ENCODE measurements around the gene PEMT.
"Not testable (repeated sequence)": the region's sequence is repeated elsewhere in the genome, so short reads cannot be mapped to it uniquely, and the experiment has no call there.

The PEMT gene

GRCh38 chr17:17591355-17592298 is at the start of gene PEMT:
Gene PEMT (minus strand): TSS chr17:17591708. CDS start chr17:17591626, 82 bp downstream.
- peak; percentile 80 to 86 (median 85) for DNase-seq (ENCODE audit: low read depth in 3 of 3, low spot score in 1 of 3)

GRCh38 chr17:17639661-17640270 is 48.3 kb upstream of the PEMT start:
- DNase-seq (ENCODE audit: low read depth in 3 of 3, low spot score in 1 of 3) = not testable (repeated sequence)

GRCh38 chr17:17638467-17638866 is 47.0 kb upstream of the PEMT start:
- DNase-seq (ENCODE audit: low read depth in 3 of 3, low spot score in 1 of 3) = no peak

GRCh38 chr17:17636272-17636885 is 44.9 kb upstream of the PEMT start:
- no peak for DNase-seq (ENCODE audit: low read depth in 3 of 3, low spot score in 1 of 3)

- not testable (repeated sequence) for DNase-seq (ENCODE audit: low read depth in 3 of 3, low spot score in 1 of 3)
Observed at GRCh38 chr17:17635537-17636271, 44.2 kb upstream of the PEMT start.

- no peak for DNase-seq (ENCODE audit: low read depth in 3 of 3, low spot score in 1 of 3)
Observed at GRCh38 chr17:17635126-17635525, 43.6 kb upstream of the PEMT start.

- no peak for DNase-seq (ENCODE audit: low read depth in 3 of 3, low spot score in 1 of 3)
Observed at GRCh38 chr17:17633310-17633709, 41.8 kb upstream of the PEMT start.

- DNase-seq (ENCODE audit: low read depth in 3 of 3, low spot score in 1 of 3) = not testable (repeated sequence)
Observed at GRCh38 chr17:17632690-17633089, 41.2 kb upstream of the PEMT start.

GRCh38 chr17:17628388-17629008 is 37.0 kb upstream of the PEMT start:
- peak in 1 of 3 donors; percentile 30 for DNase-seq (ENCODE audit: low read depth in 3 of 3, low spot score in 1 of 3)

GRCh38 chr17:17626840-17627239 is 35.3 kb upstream of the PEMT start:
- no peak for DNase-seq (ENCODE audit: low read depth in 3 of 3, low spot score in 1 of 3)

- no peak for DNase-seq (ENCODE audit: low read depth in 3 of 3, low spot score in 1 of 3)
Observed at GRCh38 chr17:17626151-17626805, 34.8 kb upstream of the PEMT start.

- DNase-seq (ENCODE audit: low read depth in 3 of 3, low spot score in 1 of 3) = no peak
Observed at GRCh38 chr17:17624741-17625140, 33.2 kb upstream of the PEMT start.

GRCh38 chr17:17623904-17624303 is 32.4 kb upstream of the PEMT start:
- DNase-seq (ENCODE audit: low read depth in 3 of 3, low spot score in 1 of 3) = no peak

GRCh38 chr17:17621254-17621653 is 29.7 kb upstream of the PEMT start:
- DNase-seq (ENCODE audit: low read depth in 3 of 3, low spot score in 1 of 3) = no peak

GRCh38 chr17:17613708-17614114 is 22.2 kb upstream of the PEMT start:
- peak in 1 of 3 donors; percentile 18 for DNase-seq (ENCODE audit: low read depth in 3 of 3, low spot score in 1 of 3)

- DNase-seq (ENCODE audit: low read depth in 3 of 3, low spot score in 1 of 3) = no peak
Observed at GRCh38 chr17:17612085-17613022, 20.8 kb upstream of the PEMT start.

- no peak for DNase-seq (ENCODE audit: low read depth in 3 of 3, low spot score in 1 of 3)
Observed at GRCh38 chr17:17609121-17609520, 17.6 kb upstream of the PEMT start.

- no peak for DNase-seq (ENCODE audit: low read depth in 3 of 3, low spot score in 1 of 3)
Observed at GRCh38 chr17:17606416-17607000, 15.0 kb upstream of the PEMT start.

GRCh38 chr17:17605729-17606088 is 14.2 kb upstream of the PEMT start:
- no peak for DNase-seq (ENCODE audit: low read depth in 3 of 3, low spot score in 1 of 3)
